Large intestine (tissue), 12 donors: ENCODE measurements around the gene AMT. TPM values are rescaled to one million over a fixed set of nuclear protein-coding genes. Genes with fewer than 3 reads are reported as not detected.

Experiments used
- DNase-seq, 2 donors: peaks; one replicate each; pipeline versions ENCODE4 v3.0.0 to v3.0.0-alpha.2; 2013
- H3K27ac ChIP-seq: one replicate; pipeline ENCODE4 v1.5.1; 2013; ENCODE audit warnings: low read length
- H3K27me3 ChIP-seq: 2 replicates; pipeline ENCODE4 v1.6.1; 2013; ENCODE audit warnings: low read length; ENCODE audit not compliant: control insufficient read depth, insufficient read depth
- H3K36me3 ChIP-seq: 2 replicates; pipeline ENCODE4 v1.6.1; 2013; ENCODE audit warnings: low read length; ENCODE audit not compliant: control insufficient read depth, insufficient read depth
- H3K4me1 ChIP-seq: one replicate; pipeline ENCODE4 v1.6.1; 2013; ENCODE audit warnings: low read length; ENCODE audit not compliant: control insufficient read depth, insufficient read depth
- H3K4me3 ChIP-seq: one replicate; pipeline ENCODE4 v1.5.1; 2013; ENCODE audit warnings: low read length
- H3K9me3 ChIP-seq: one replicate; pipeline ENCODE4 v1.6.1; 2013; ENCODE audit warnings: mild to moderate bottlenecking, low read depth, low read length, moderate library complexity; ENCODE audit not compliant: control insufficient read depth
- WGBS: methylation state at CpG from one replicate; pipeline ENCODE4 v1.1.5; 2013; ENCODE audit warnings: low lambda C conversion rate; ENCODE audit not compliant: insufficient coverage; 5-methylcytosine and 5-hydroxymethylcytosine counted together
- long read RNA-seq, 11 donors: transcript quantifications; one replicate each; lab custom pipeline, GENCODE V29; 2026
- polyA plus RNA-seq: library from polyadenylated mRNA; unstranded; fragments of 120-200 nt; gene quantifications from one replicate; pipeline ENCODE4 v1.2.1, GENCODE V29; 2013

Gene AMT, protein sequence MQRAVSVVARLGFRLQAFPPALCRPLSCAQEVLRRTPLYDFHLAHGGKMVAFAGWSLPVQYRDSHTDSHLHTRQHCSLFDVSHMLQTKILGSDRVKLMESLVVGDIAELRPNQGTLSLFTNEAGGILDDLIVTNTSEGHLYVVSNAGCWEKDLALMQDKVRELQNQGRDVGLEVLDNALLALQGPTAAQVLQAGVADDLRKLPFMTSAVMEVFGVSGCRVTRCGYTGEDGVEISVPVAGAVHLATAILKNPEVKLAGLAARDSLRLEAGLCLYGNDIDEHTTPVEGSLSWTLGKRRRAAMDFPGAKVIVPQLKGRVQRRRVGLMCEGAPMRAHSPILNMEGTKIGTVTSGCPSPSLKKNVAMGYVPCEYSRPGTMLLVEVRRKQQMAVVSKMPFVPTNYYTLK
- 42.3 TPM for polyA plus RNA-seq
- long read RNA-seq, donor 1, transcript AMT-201 (9 exons, 2,280 nt), result major isoform, 7 of 14 reads
- long read RNA-seq, donor 1, partial matches to known transcripts, result 0 of 14 reads
- long read RNA-seq, donor 1, other reads (novel, unspliced or antisense), result 0 of 14 reads
- long read RNA-seq, donor 2, full-length matches to known transcripts, result 37 of 37 reads
- long read RNA-seq, donor 2, partial matches to known transcripts, result 0 of 37 reads
- long read RNA-seq, donor 2, other reads (novel, unspliced or antisense), result 0 of 37 reads
- long read RNA-seq, donor 3, result 0 reads
- long read RNA-seq, donor 4, partial matches to known transcripts, result 0 of 3 reads
- long read RNA-seq, donor 4, other reads (novel, unspliced or antisense), result 0 of 3 reads
- long read RNA-seq, donor 5, full-length matches to known transcripts, result 15 of 15 reads
- long read RNA-seq, donor 5, partial matches to known transcripts, result 0 of 15 reads
- long read RNA-seq, donor 5, other reads (novel, unspliced or antisense), result 0 of 15 reads
- long read RNA-seq, donor 6, full-length matches to known transcripts, result 26 of 26 reads
- long read RNA-seq, donor 6, partial matches to known transcripts, result 0 of 26 reads
- long read RNA-seq, donor 6, other reads (novel, unspliced or antisense), result 0 of 26 reads
- long read RNA-seq, donor 7, full-length matches to known transcripts, result 15 of 15 reads
- long read RNA-seq, donor 7, partial matches to known transcripts, result 0 of 15 reads
- long read RNA-seq, donor 7, other reads (novel, unspliced or antisense), result 0 of 15 reads
- long read RNA-seq, donor 8, full-length matches to known transcripts, result 37 of 37 reads
- long read RNA-seq, donor 8, partial matches to known transcripts, result 0 of 37 reads
- long read RNA-seq, donor 8, other reads (novel, unspliced or antisense), result 0 of 37 reads
- long read RNA-seq, donor 9, full-length matches to known transcripts, result 26 of 26 reads
- long read RNA-seq, donor 9, partial matches to known transcripts, result 0 of 26 reads
- long read RNA-seq, donor 9, other reads (novel, unspliced or antisense), result 0 of 26 reads
- long read RNA-seq, donor 10, transcript AMT-235 (1 exons, 1,579 nt), result minor isoform, 8 of 26 reads
- long read RNA-seq, donor 10, transcript AMT-201 (9 exons, 2,280 nt), result major isoform, 12 of 26 reads
- long read RNA-seq, donor 10, partial matches to known transcripts, result 0 of 26 reads
- long read RNA-seq, donor 10, other reads (novel, unspliced or antisense), result 0 of 26 reads
- long read RNA-seq, donor 11, full-length matches to known transcripts, result 17 of 17 reads
- long read RNA-seq, donor 11, partial matches to known transcripts, result 0 of 17 reads
- long read RNA-seq, donor 11, other reads (novel, unspliced or antisense), result 0 of 17 reads

DNA sequence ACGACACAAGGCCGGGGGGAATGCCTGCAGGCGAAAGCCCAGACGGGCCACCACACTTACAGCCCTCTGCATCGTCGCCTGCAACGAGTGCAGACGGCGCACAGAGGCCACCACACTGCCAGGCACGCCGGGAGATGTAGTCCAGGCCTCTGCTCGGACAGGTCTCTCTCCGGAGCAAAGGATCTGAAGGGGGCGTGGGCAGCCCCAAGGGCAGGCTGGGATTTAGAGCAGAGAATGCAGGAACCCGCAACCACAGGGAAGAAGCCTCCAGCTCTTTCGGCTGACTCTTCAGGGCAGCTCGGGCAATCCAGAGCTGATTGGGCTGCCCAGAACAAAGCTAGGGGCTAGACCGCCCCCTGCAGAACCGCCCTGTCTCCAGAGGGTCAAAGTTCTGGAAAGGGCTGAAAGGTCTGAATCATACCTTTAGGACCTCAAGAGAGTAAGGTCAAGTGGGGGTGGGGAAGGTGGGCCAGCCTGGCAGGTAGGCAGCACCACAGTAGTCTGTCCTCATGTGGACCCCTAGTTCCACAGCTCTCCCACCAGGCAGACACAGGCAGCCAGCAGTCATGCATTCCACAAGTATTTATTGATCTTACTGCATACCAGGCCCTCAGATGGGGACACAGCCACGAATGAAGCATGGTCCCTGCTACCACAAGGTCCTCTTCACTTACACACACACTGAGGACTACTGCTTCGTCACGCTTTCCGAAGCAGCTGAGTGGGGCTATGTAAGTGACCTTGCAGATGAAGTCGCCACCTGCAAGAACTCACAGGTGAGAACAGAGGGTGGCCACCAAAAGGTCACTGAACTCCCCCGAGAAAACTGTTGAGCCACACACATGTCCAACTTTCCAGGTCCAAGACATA lies at the start of gene AMT:
TSS of gene AMT (minus strand) at position 95 of the 870 bp plus-strand sequence. CDS start at position 72, 23 bp downstream.
- Histone ChIP-seq H3K4me1 (peaks cover 17% of the 10 kb centered on the region), H3K27me3 (no peaks in the 10 kb centered on the region), H3K9me3 (no peaks in the 10 kb centered on the region), H3K4me3 (peak within 1 kb of the TSS; percentile 52), H3K27ac (peak within 1 kb of the TSS; percentile 67), H3K36me3 (peaks cover 24% of the 10 kb centered on the region)
- DNase-seq, result peak; percentile 52 to 82
- WGBS, result no CpG with 5 or more reads among the region's 25 CpGs

DNA sequence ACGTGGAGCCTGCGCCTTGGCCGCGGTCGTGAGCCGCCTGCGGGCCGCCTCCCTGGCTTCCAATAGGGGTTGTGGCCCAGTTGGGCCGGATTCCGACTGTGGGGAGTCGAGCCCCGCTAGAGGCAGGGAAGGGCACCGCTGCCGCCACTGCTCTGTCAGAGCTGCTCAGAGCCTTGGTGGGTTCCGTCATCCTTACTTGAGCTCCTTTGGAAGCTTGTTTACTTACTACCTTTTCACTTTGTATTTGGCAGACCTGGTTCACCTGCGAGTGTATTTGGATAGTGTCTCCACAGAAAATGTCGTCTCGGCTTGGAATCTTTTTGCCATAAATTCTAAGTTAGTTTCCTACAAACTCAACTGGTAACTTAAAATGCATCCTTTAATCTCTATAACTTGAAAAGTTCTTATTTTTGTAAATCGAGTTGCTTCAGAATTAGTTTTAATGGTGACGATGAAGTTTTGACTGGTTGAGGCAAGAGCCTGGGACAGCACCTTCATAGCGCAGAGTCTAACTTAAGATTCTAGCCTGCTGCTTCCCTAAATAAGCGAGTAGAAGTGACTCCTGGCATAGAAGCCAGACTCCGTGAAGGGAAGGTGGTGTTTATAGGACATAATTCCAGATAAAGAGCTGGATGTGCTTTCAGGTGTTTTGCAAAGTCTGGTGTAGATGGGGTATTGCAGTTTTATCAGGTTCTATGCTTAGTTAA lies 48.6 kb upstream of the AMT start:
- H3K9me3 ChIP-seq, result no peaks in the 10 kb centered on the region
- H3K27ac ChIP-seq, result peak overlapping the region; percentile 95
- H3K27me3 ChIP-seq, result no peaks in the 10 kb centered on the region
- no peaks in the 10 kb centered on the region for H3K36me3 ChIP-seq
- H3K4me1 ChIP-seq, result peaks cover 17% of the 10 kb centered on the region
- peak in 1 of 2 donors; percentile 37 for DNase-seq
- 0% methylated on average over 3 of the region's 23 CpGs for WGBS
- H3K4me3 ChIP-seq, result peak overlapping the region; percentile 83

DNA sequence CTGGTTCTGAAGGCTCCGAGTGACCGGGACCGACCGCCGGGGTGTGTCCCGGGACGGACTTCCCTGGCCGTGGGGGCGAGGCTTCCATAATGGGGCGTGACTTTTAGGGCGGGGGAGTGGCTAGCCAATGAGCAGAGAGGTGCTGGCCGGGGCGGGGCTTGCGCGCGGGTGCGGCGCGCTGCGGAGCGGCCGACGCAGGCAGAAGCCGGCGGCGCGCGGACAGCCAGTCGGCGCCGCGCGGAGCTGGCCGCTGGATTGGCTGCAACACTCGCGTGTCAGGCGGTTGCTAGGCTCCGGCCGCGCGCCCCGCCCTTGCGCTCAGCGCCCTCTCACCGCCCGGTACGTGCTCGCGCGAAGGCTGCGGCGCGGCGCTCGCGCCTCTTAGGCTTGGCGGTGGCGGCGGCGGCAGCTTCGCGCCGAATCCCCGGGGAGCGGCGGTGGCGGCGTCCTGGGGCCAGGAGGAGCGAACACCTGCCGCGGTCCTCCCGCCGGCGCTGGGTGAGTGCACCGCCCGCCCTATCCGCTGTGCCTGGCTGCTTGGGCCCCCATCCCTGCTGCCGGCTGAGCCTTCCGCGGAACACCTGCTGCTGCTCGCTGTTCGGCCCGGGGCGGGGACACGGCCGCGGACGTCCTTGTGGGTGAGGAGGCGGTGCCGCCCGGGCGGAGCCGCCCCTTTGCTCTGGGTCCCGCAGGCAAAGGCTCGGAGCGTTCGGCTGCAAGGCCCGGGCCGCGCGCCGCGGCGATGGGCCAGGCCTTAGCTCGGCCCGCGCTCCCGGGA lies 47.9 kb upstream of the AMT start, which contains the start of gene DAG1:
TSS of gene DAG1 (plus strand) at position 332 of the 778 bp plus-strand sequence. CDS start 40,268 bp downstream, outside the sequence.
- Histone ChIP-seq H3K27me3 (no peaks in the 10 kb centered on the region), H3K4me1 (peaks cover 23% of the 10 kb centered on the region), H3K36me3 (no peaks in the 10 kb centered on the region), H3K27ac (peak within 1 kb of the TSS; percentile 95), H3K4me3 (peak within 1 kb of the TSS; percentile 83), H3K9me3 (no peaks in the 10 kb centered on the region)
- WGBS, result no CpG with 5 or more reads among the region's 108 CpGs
- DNase-seq, result peak; percentile 98 to 99

DNA sequence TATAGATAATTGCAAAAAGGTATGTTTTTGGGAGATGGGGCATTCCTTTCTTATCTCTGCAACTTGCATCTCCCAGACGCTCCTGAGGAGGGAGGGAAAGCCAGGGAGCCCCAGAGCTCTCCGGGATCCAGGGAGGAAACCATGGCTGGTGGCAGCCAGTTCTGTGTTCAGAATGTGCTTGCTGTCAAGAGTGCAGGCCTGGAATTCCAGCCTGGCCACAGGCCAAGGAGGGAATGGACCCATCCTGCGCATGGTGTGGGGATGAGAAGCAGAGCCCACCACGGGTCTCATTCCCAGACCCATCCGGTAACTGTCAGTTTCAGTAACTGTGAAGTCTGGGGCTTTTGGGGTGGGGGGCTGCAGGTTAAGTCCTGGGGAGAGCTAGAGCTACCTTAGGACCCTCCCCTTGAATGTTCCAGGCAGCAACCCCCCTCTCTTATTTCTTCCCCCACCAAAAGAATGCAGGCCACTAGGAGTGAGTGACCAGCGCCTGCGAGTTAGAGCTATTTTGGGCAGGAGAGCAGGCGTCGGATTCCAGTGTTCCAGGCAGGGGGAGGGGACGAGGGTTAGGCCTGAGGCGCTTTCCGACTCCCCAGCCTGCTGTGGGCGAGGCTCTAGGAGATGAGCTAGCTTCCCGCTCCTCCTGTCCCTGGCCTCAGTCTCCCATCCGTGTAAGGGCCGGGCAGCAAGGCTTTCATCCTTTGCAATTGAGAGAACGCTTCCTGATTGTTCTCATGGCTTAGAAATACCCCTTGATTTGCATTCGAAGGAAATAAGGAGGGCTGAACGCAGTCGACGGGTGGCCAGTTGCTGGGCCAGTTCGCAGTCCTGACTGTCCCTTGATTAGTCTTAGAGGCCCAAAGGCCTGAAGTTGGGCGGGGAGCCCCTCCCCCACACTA lies 47.0 kb upstream of the AMT start:
- Histone ChIP-seq H3K4me1 (peaks cover 23% of the 10 kb centered on the region), H3K27me3 (no peaks in the 10 kb centered on the region), H3K4me3 (peak overlapping the region; percentile 47), H3K36me3 (no peaks in the 10 kb centered on the region), H3K9me3 (no peaks in the 10 kb centered on the region), H3K27ac (peak overlapping the region; percentile 94)
- 0% methylated on average over 1 of the region's 23 CpGs for WGBS
- DNase-seq, result peak; percentile 44 to 62

DNA sequence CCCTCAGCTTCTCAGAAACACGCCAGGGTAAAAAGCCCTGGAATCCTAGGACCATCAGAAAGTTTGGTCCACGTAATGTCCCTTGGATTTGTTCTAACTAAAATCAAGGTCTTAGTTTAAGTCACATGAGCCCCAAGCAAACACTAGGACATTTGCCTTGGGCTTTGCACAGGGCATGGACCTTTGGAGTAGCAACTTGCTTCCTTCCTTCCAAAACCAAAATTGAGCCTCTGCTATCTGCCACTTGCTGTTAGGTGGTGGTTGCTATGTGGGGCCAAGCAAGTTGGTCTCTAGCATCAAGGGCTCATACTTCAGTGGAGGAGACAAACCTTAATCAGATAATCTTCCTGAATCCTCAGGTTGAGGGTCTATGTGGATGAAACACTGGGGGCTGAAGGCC lies 43.8 kb upstream of the AMT start:
- no CpG with 5 or more reads among the region's 2 CpGs for WGBS
- peak overlapping the region; percentile 37 for H3K27ac ChIP-seq

DNA sequence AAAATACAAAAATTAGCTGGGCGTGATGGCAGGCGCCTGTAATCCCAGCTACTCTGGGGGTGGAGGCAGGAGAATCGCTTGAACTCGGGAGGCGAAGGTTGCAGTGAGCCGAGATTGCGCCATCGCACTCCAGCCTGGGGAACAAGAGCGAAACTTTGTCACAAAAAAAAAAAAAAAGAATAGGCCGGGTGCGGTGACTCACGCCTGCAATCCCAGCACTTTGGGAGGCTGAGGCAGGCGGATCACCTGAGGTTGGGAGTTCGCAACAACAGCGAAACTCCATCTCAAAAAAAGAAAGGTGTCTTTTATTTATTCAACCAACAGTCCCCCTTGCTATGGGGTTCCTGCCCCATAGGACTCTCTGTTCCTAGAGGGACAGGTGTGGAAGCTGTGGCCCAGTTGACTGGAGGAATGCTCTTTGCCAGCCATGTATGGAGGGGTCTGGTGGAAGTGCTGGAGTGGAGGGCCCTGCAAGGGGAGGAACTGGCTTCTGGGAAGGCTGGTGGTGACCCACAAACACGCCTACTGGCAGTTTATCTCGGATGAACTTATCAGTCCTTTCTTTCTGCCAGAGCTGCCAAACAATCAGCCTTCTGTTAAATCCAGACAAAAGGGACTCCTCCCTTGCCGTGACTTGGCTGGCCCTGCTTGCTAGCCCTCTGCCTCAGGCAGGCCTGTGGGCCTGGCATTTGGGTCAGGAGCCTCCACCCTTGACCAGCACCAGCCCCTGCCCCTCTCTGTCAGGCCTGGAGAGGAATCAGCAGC lies 43.2 kb upstream of the AMT start:
- H3K9me3 ChIP-seq, result no peaks in the 10 kb centered on the region
- H3K4me3 ChIP-seq, result no peak overlapping the region
- H3K4me1 ChIP-seq, result peaks cover 32% of the 10 kb centered on the region
- H3K36me3 ChIP-seq, result no peaks in the 10 kb centered on the region
- H3K27me3 ChIP-seq, result no peaks in the 10 kb centered on the region
- WGBS, result no CpG with 5 or more reads among the region's 18 CpGs
- peak overlapping the region; percentile 37 for H3K27ac ChIP-seq
- DNase-seq, result peak; percentile 37 to 71

More for the DNA sequence above, 43.8 kb upstream of the AMT start:
- Histone ChIP-seq H3K27me3 (no peaks in the 10 kb centered on the region), H3K9me3 (no peaks in the 10 kb centered on the region), H3K36me3 (no peaks in the 10 kb centered on the region), H3K4me1 (peaks cover 29% of the 10 kb centered on the region), H3K4me3 (no peak overlapping the region)
- DNase-seq, result no peak

DNA sequence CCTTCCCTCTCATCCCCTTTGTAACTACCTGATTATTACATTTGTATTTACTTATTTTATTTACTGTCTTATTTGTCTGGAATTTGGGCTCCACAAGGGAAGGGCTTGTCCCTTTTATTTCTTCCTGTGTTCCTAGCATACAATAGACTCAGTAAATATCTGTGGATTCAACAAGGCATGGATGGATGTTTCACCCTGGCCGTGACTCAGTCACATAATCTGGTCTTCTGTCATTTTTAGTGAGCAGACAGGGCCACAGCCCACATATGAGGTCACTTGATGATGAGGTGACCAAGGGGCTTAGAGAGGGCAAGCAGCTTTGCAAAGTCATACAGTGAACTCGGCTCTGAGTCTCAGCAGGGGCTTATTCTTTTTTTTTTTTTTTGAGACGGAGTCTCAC lies 39.9 kb upstream of the AMT start:
- peak overlapping the region; percentile 42 for H3K27ac ChIP-seq

More for the DNA sequence above, 39.9 kb upstream of the AMT start:
- WGBS, result no CpG with 5 or more reads among the region's 3 CpGs
- DNase-seq, result no peak
- H3K27me3 ChIP-seq, result no peaks in the 10 kb centered on the region
- H3K36me3 ChIP-seq, result no peaks in the 10 kb centered on the region
- H3K4me3 ChIP-seq, result no peak overlapping the region
- H3K4me1 ChIP-seq, result peaks cover 33% of the 10 kb centered on the region
- H3K9me3 ChIP-seq, result no peaks in the 10 kb centered on the region
